Measurements from ENCODE around the gene NDFIP1. TPM values are rescaled to one million over a fixed set of nuclear protein-coding genes. Genes with fewer than 3 reads are reported as not detected.

NDFIP1 gene
- total RNA-seq, 2 experiments from 2014 or later = 54.9 to 86.7 TPM

Other genes starting within 250 kb of the NDFIP1 start
- gene PCDH1, start 230.4 kb upstream of the NDFIP1 start, total RNA-seq = not detected
- 10 to 100 TPM; 48.7 to 56.1 TPM for gene DELE1, start 184.9 kb upstream of the NDFIP1 start, total RNA-seq
- gene PCDH12, start 150.6 kb upstream of the NDFIP1 start, total RNA-seq = under 1 TPM; 0.70 to 0.80 TPM
- 10 to 100 TPM; 35.7 to 38.0 TPM for gene RNF14, start 139.7 kb upstream of the NDFIP1 start, total RNA-seq
- 10 to 100 TPM; 75.4 to 77.4 TPM for gene GNPDA1, start 95.8 kb upstream of the NDFIP1 start, total RNA-seq
- under 1 TPM; 0.93 to 0.98 TPM for gene SPRY4, start 216.2 kb downstream of the NDFIP1 start, total RNA-seq

All from activated CD4-positive, alpha-beta T cell treated with anti-CD3 and anti-CD28 coated beads for 36 hours (primary cell).